ENCODE data around the gene TRAPPC11.

DNA sequence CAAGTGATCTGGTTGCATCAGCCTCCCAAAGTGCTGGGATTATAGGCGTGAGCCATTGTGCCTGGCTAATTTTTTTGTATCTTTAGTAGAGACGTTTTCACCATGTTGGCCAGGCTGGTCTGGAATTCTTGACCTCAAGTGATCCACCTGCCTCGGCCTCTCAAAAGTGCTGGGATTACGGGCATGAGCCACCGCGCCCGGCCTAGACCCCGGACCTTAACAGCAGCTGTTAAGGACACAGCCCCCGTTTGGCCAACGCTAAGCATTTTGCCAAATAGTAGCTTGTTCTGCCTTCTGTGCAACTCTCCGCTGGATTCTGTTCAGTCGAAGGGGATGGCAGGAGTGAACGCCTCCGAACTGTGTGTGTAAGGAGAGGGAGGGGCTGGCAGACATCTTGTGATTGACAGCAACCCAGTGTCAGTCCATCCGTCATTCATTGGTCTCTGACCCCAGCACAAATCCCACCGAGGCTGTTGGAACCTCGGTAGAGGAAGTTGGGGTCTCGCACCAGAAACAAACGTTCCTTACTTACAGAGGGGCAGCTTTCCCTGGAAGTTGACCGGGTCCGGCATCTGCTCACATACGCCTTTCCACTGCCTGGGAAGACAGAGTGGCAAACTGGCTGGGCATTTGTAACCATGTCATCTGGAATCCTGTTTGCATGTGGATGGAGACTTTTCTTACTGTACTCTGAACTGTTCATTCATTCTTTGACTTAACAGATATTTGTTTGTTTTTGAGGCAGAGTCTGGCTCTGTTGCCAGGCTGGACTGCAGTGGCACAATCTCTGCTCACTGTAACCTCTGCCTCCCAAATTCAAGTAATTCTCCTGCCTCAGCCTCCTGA, 69.4 kb downstream of the TRAPPC11 start:
- no peak for TF ChIP-seq GATA2 (IDR thresholded peaks at IDR 0.05; ENCODE audit: low read depth, low read length)
- TF ChIP-seq GATA3 (IDR thresholded peaks at IDR 0.05; ENCODE audit: low read depth, low read length): no peak

All from SH-SY5Y (cell line).